ENCODE results near the gene CALN1. TPM values are rescaled to one million over a fixed set of nuclear protein-coding genes. Genes with fewer than 3 reads are reported as not detected.

The CALN1 gene
- total and polyA plus RNA-seq, 9 of the 15 experiments (the other 6 are each of a cell fraction or from before 2014, with no cell fraction given) = 1.4 to 7.5 (median 3.3) TPM

DNA sequence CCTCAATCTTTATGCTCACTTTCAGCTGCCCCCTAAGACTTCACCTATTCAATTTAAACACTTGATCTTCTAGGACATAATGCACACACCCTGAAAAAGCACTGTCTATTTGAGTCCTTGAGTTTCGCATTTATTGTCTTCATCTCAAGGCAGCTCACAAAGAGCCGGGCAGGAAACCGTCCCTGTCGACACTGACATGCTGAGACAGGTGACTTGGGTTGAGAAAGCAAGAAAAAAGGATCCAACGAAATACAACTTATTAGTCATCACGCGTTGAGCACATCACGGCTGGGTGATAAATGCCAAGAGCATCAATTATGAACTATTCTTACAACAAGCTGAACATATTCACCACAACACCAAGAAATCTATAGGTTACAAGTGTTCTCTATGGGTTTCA is 91.1 kb downstream of the CALN1 start (continued):
- TF ChIP-seq IRF1 (CRISPR knock-in tag; IDR thresholded peaks at IDR 0.05; ENCODE audit: borderline replicate concordance) (no peak), CBFB (CRISPR knock-in tag; IDR thresholded peaks at IDR 0.05) (no peak), HMG20A (CRISPR knock-in tag; conservative IDR thresholded peaks at IDR 0.05) (no peak), ZFP1 (CRISPR knock-in tag; IDR thresholded peaks at IDR 0.05) (no peak), FOXK1 (CRISPR knock-in tag; IDR thresholded peaks at IDR 0.05; ENCODE audit: borderline replicate concordance) (no peak), RBM22 (IDR thresholded peaks at IDR 0.05; ENCODE audit: low read depth, low read length, poor library complexity, severe bottlenecking) (no peak), E2F4 (CRISPR knock-in tag; IDR thresholded peaks at IDR 0.05; ENCODE audit: low read depth) (no peak), CEBPB (tag; IDR thresholded peaks at IDR 0.05) (no peak), ESRRB (CRISPR knock-in tag; IDR thresholded peaks at IDR 0.05; ENCODE audit: borderline replicate concordance) (no peak)

GRCh38 chr7:72317341-72317740 is 94.8 kb downstream of the CALN1 start:
- ATAC-seq (no peak), FAIRE-seq (no peak), DNase-seq (ENCODE audit: extremely low read depth in 1 of 4, low spot score in 3 of 4) (no peak)
- H3K9me1 ChIP-seq (ENCODE audit: control insufficient read depth, insufficient read depth, low read length) = no peaks in the 10 kb centered on the region
- no peak overlapping the region for H3K27ac ChIP-seq (ENCODE audit: extremely low read depth, low read depth, low read length)
- in situ Hi-C loops (cut with MboI) = no loop called here
- 0% methylated on average over 2 of the region's 2 CpGs for WGBS (ENCODE audit: insufficient coverage, low coverage, missing lambda C conversion rate)
- ChIA-PET POLR2A (no interaction called here), CTCF (ENCODE audit: low intra/inter-chr PET ratio) (no interaction called here)
- intact Hi-C loops (cut with micrococcal nuclease) = no loop called here
- H3K4me1 ChIP-seq (replicated peaks in 1 of 2; ENCODE audit: control insufficient read depth in 2 of 2, insufficient read depth in 2 of 2, low read length in 2 of 2) = no peaks in the 10 kb centered on the region
- H3K9ac ChIP-seq (ENCODE audit: insufficient read depth in 1 of 2, low read depth in 2 of 2, low read length in 2 of 2) = no peak overlapping the region
- BruUV-seq (replicated peaks) = no TSS peak
- no peak overlapping the region for H3K4me3 ChIP-seq
- H3K4me2 ChIP-seq (ENCODE audit: insufficient read depth, low read length) = no peak overlapping the region
- H3K79me2 ChIP-seq (ENCODE audit: control insufficient read depth, insufficient read depth, low read length) = no peaks in the 10 kb centered on the region
- no peak overlapping the region for H2AFZ ChIP-seq (ENCODE audit: low read depth, low read length)
- H3K27me3 ChIP-seq (ENCODE audit: control insufficient read depth in 2 of 2, insufficient read depth in 2 of 2, low read length in 2 of 2) = peaks cover 0 to 3% of the 10 kb centered on the region in 2 experiments; a peak in 1 of 5 replicates
- no peaks in the 10 kb centered on the region; the same call in 1 of the 2 replicates for H4K20me1 ChIP-seq (replicated peaks; ENCODE audit: control insufficient read depth, insufficient read depth, low read length)
- no peaks in the 10 kb centered on the region for H3K9me3 ChIP-seq (replicated peaks; ENCODE audit: control insufficient read depth, insufficient read depth, low read depth, low read length)
- no peaks in the 10 kb centered on the region for H3K36me3 ChIP-seq (ENCODE audit: control insufficient read depth, insufficient read depth, low read length)
- TF ChIP-seq ZC3H8 (IDR thresholded peaks at IDR 0.05) (no peak), HDAC2 (IDR thresholded peaks at IDR 0.05) (no peak), MYBL2 (IDR thresholded peaks at IDR 0.05; ENCODE audit: low read depth) (no peak), MYBL2 (CRISPR knock-in tag; IDR thresholded peaks at IDR 0.05; ENCODE audit: borderline replicate concordance) (no peak), SPI1 (IDR thresholded peaks at IDR 0.05; ENCODE audit: borderline replicate concordance, low read depth, low read length) (no peak), CBX3 (IDR thresholded peaks at IDR 0.05; ENCODE audit: borderline replicate concordance in 1 of 2, low read length in 2 of 2) (no peak), SMARCA5 (IDR thresholded peaks at IDR 0.05) (no peak), CUX1 (CRISPR knock-in tag; IDR thresholded peaks at IDR 0.05) (no peak)
